Measurements from ENCODE around the gene EMP2.
"Not testable (repeated sequence)": the region's sequence is repeated elsewhere in the genome, so short reads cannot be mapped to it uniquely, and the experiment has no call there.

Gene EMP2

GRCh38 chr16:10561001-10561400 lies 19.4 kb downstream of the EMP2 start:
- Histone ChIP-seq H3K4me1 (ENCODE audit: low read length) (peaks cover 13% of the 10 kb centered on the region), H3K27ac (ENCODE audit: low read length) (no peak overlapping the region), H3K4me3 (ENCODE audit: low read length) (no peak overlapping the region), H4K20me1 (ENCODE audit: insufficient read depth, low read length) (no peaks in the 10 kb centered on the region), H3K4me2 (ENCODE audit: low read length) (peak overlapping the region; percentile 10; the same call in 1 of the 2 replicates), H3K27me3 (ENCODE audit: low read depth, low read length) (no peaks in the 10 kb centered on the region), H3K36me3 (replicated peaks; ENCODE audit: low read depth, low read length) (no peaks in the 10 kb centered on the region), H3K79me2 (ENCODE audit: low read length) (no peaks in the 10 kb centered on the region), H2AFZ (ENCODE audit: low read depth, low read length) (no peak overlapping the region), H3K9me3 (ENCODE audit: insufficient read depth, low read length) (0 out of 2 replicates have a peak, but pooled peaks cover 6% of the 10 kb centered on the region), H3K9ac (ENCODE audit: low read length) (no peak overlapping the region)
- no peak for TF ChIP-seq EZH2phosphoT487 (IDR thresholded peaks at IDR 0.05; ENCODE audit: low read depth)
- no peak for TF ChIP-seq CTCF (IDR thresholded peaks at IDR 0.05; ENCODE audit: low read depth, low read length)

- H3K79me2 ChIP-seq (ENCODE audit: low read length); H3K4me3 ChIP-seq (ENCODE audit: low read length); H3K4me2 ChIP-seq (ENCODE audit: low read length); H3K27me3 ChIP-seq (ENCODE audit: low read depth, low read length); H3K9ac ChIP-seq (ENCODE audit: low read length); H2AFZ ChIP-seq (ENCODE audit: low read depth, low read length); H3K36me3 ChIP-seq (replicated peaks; ENCODE audit: low read depth, low read length); H4K20me1 ChIP-seq (ENCODE audit: insufficient read depth, low read length); H3K9me3 ChIP-seq (ENCODE audit: insufficient read depth, low read length); H3K27ac ChIP-seq (ENCODE audit: low read length): not testable (repeated sequence)
- peaks cover 17% of the 10 kb centered on the region for H3K4me1 ChIP-seq (ENCODE audit: low read length)
Measured at GRCh38 chr16:10559792-10560191, 20.6 kb downstream of the EMP2 start.

- Histone ChIP-seq H3K79me2 (ENCODE audit: low read length) (no peaks in the 10 kb centered on the region), H3K27ac (ENCODE audit: low read length) (no peak overlapping the region), H3K4me2 (ENCODE audit: low read length) (no peak overlapping the region), H2AFZ (ENCODE audit: low read depth, low read length) (no peak overlapping the region), H3K36me3 (replicated peaks; ENCODE audit: low read depth, low read length) (no peaks in the 10 kb centered on the region), H3K4me1 (ENCODE audit: low read length) (peaks cover 25% of the 10 kb centered on the region), H3K9me3 (ENCODE audit: insufficient read depth, low read length) (0 out of 2 replicates have a peak, but pooled peaks cover 6% of the 10 kb centered on the region), H4K20me1 (ENCODE audit: insufficient read depth, low read length) (no peaks in the 10 kb centered on the region), H3K4me3 (ENCODE audit: low read length) (no peak overlapping the region), H3K9ac (ENCODE audit: low read length) (no peak overlapping the region), H3K27me3 (ENCODE audit: low read depth, low read length) (no peaks in the 10 kb centered on the region)
- no peak for TF ChIP-seq EZH2phosphoT487 (IDR thresholded peaks at IDR 0.05; ENCODE audit: low read depth)
- TF ChIP-seq CTCF (IDR thresholded peaks at IDR 0.05; ENCODE audit: low read depth, low read length) = no peak
Measured at GRCh38 chr16:10558746-10559641, 21.4 kb downstream of the EMP2 start.

- TF ChIP-seq EZH2phosphoT487 (IDR thresholded peaks at IDR 0.05; ENCODE audit: low read depth) (no peak), CTCF (IDR thresholded peaks at IDR 0.05; ENCODE audit: low read depth, low read length) (no peak)
- Histone ChIP-seq H3K4me2 (ENCODE audit: low read length) (no peak overlapping the region), H3K9me3 (ENCODE audit: insufficient read depth, low read length) (0 out of 2 replicates have a peak, but pooled peaks cover 6% of the 10 kb centered on the region), H3K4me3 (ENCODE audit: low read length) (no peak overlapping the region), H2AFZ (ENCODE audit: low read depth, low read length) (no peak overlapping the region), H3K36me3 (replicated peaks; ENCODE audit: low read depth, low read length) (no peaks in the 10 kb centered on the region), H3K27ac (ENCODE audit: low read length) (no peak overlapping the region), H3K27me3 (ENCODE audit: low read depth, low read length) (no peaks in the 10 kb centered on the region), H3K9ac (ENCODE audit: low read length) (no peak overlapping the region), H4K20me1 (ENCODE audit: insufficient read depth, low read length) (no peaks in the 10 kb centered on the region), H3K79me2 (ENCODE audit: low read length) (no peaks in the 10 kb centered on the region), H3K4me1 (ENCODE audit: low read length) (peaks cover 32% of the 10 kb centered on the region)
Measured at GRCh38 chr16:10558305-10558704, 22.1 kb downstream of the EMP2 start.

Data from OCI-LY3 (cell line).